Measurements from ENCODE around the gene DUOX1. TPM values are rescaled to one million over a fixed set of nuclear protein-coding genes. Genes with fewer than 3 reads are reported as not detected.
A peak's percentile ranks its signal among the peaks of the same experiment; 100 is the strongest.
"Not testable (repeated sequence)": the region's sequence is repeated elsewhere in the genome, so short reads cannot be mapped to it uniquely, and the experiment has no call there.

The DUOX1 gene
- total RNA-seq, 2 donors from 2014 or later = 0.08 TPM; not detected in 1

- Mint-ChIP-seq H3K36me3 (no peaks in the 10 kb centered on the region), H3K9me3 (no peaks in the 10 kb centered on the region), H3K4me1 (ENCODE audit: low read depth in 2 of 2) (no peaks in the 10 kb centered on the region), H3K27ac (no peak overlapping the region), H3K27me3 (peaks cover 12 to 18% of the 10 kb centered on the region in 2 donors), H3K4me3 (no peak overlapping the region)
- ATAC-seq = peak in 1 of 2 donors; percentile 11
- no peak for DNase-seq (ENCODE audit: low spot score)
These were observed 34.1 kb upstream of the DUOX1 start for GRCh38 chr15:45095661-45096060.

DNA sequence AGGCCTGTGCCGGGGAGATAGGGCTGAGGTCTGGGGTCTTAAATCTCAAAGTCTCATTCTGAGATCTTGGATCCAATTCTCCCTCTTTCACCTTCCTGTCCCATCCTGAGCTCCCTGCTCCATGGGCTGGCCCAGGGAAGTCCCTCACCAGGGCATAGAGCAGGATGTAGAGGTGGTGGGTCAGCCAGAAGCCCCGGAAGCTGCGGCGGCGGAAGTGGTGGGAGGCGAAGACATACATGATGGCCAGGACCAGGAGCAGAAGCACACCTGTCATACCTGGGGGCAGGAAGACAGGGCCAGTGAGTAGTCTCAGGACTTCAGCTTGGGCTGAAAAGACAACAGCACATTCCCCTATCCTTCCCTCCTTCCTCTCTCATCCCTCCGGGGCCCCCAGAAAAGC lies 32.3 kb upstream of the DUOX1 start:
- ATAC-seq (no peak), DNase-seq (ENCODE audit: low spot score) (no peak)
- H3K9me3 Mint-ChIP-seq = no peaks in the 10 kb centered on the region
- no peaks in the 10 kb centered on the region for H3K4me1 Mint-ChIP-seq (ENCODE audit: low read depth in 2 of 2)
- no peaks in the 10 kb centered on the region for H3K36me3 Mint-ChIP-seq
- H3K27me3 Mint-ChIP-seq = peaks cover 6% of the 10 kb centered on the region in 2 donors
- H3K27ac Mint-ChIP-seq = no peak overlapping the region
- H3K4me3 Mint-ChIP-seq = no peak overlapping the region

DNA sequence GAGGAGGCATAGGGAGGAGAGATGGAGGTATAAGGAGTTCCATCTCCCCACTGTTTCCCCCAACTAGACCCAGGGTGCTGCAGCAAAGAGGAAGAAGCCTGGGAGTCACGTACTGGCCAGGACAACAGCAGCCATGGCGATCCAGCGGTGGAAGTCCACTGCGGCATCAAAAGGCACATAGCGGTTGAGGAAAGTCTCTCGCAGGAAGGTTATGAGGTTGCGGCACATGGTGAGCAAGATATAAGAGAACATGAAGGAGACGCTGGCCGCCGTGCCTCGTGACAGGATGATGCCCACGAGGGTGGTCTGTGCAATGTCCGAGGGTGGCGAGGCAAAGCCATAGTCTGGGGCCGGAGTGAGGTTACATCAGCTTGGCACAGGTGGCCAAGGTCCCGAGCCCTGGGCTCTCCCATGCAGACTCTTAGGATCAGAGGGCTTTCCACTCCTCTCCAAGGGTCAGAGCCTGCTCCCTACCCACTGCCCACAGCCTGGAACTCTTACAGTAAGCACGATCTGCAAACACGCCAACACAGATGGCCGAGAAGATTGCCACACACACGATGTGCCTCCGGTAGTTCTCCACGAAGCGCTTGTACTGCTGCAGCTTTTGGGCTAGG lies 30.1 kb upstream of the DUOX1 start:
- no peak for ATAC-seq
- no peaks in the 10 kb centered on the region for H3K9me3 Mint-ChIP-seq
- no peak for DNase-seq (ENCODE audit: low spot score)
- H3K36me3 Mint-ChIP-seq = no peaks in the 10 kb centered on the region
- no peaks in the 10 kb centered on the region for H3K4me1 Mint-ChIP-seq (ENCODE audit: low read depth in 2 of 2)
- peaks cover 5 to 6% of the 10 kb centered on the region in 2 donors for H3K27me3 Mint-ChIP-seq
- H3K4me3 Mint-ChIP-seq = no peak overlapping the region
- H3K27ac Mint-ChIP-seq = no peak overlapping the region

DNA sequence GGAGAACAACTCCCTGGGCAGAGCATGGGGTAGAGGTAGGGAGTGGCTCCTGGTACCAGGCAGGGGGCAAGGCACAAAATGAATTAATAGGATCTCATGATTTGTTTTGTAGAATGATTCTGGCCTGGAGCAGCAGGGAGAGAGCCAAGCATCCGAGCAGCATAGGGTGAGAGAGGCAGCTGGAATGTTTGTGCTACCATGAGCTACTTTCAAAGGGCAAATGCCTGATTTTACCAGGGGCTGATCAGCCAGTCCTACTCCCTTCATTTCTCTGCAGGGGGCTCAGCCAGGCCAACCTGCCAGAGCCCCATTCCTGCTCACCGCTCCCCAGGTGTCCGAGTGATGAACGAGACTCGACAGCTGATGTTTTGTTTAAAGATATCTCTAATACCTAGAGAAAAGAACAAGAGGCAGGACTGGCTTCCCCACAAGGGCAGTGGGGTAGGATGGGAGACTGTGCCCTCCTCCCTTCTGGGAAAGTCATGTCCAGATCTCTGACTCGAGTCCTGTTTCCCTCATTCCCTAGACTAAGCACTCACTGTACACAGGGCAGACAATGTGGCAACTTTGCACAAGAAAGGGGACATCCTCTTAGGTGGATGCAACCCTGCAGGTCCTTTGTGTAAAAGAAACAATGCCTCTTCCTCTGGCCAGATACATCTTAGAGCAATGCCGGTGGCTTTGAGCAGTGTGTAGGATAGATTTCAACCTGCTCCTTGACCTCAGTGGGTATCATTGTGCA lies 28.7 kb upstream of the DUOX1 start:
- Mint-ChIP-seq H3K27ac (no peak overlapping the region), H3K4me1 (ENCODE audit: low read depth in 2 of 2) (no peaks in the 10 kb centered on the region), H3K4me3 (no peak overlapping the region), H3K36me3 (no peaks in the 10 kb centered on the region), H3K9me3 (no peaks in the 10 kb centered on the region), H3K27me3 (peaks cover 5 to 6% of the 10 kb centered on the region in 2 donors)
- ATAC-seq = no peak
- no peak for DNase-seq (ENCODE audit: low spot score)

- Mint-ChIP-seq H3K27me3 (peaks cover 5 to 6% of the 10 kb centered on the region in 2 donors), H3K36me3 (no peaks in the 10 kb centered on the region), H3K9me3 (no peaks in the 10 kb centered on the region), H3K27ac (no peak overlapping the region), H3K4me3 (no peak overlapping the region), H3K4me1 (ENCODE audit: low read depth in 2 of 2) (no peaks in the 10 kb centered on the region)
- ATAC-seq (no peak), DNase-seq (ENCODE audit: low spot score) (no peak)
These were observed 28.0 kb upstream of the DUOX1 start for GRCh38 chr15:45101749-45102148.

DNA sequence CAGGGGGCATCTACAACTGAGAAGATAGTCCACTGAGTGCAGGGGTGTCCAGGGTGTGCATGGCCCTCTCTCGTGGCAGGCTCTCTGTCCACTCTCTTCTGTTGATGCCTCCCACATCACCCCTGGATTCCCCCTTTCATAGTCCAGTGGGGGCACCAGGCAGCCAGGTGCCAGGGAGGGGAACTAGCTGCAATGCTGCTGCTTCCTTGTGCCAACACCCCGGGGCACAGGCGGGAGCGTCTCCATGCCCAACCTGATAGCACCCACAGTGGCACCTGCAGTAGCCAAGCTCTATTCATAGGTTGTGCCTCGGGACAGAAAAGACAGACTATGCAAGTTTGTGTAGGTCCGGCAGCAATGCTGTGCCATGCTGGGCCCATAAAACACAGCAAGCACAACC lies 27.6 kb upstream of the DUOX1 start:
- H3K36me3 Mint-ChIP-seq = no peaks in the 10 kb centered on the region
- peaks cover 5 to 9% of the 10 kb centered on the region in 2 donors for H3K27me3 Mint-ChIP-seq
- H3K9me3 Mint-ChIP-seq = no peaks in the 10 kb centered on the region
- no peak for ATAC-seq
- no peak overlapping the region for H3K4me3 Mint-ChIP-seq
- H3K27ac Mint-ChIP-seq = no peak overlapping the region
- H3K4me1 Mint-ChIP-seq (ENCODE audit: low read depth in 2 of 2) = no peaks in the 10 kb centered on the region
- no peak for DNase-seq (ENCODE audit: low spot score)

DNA sequence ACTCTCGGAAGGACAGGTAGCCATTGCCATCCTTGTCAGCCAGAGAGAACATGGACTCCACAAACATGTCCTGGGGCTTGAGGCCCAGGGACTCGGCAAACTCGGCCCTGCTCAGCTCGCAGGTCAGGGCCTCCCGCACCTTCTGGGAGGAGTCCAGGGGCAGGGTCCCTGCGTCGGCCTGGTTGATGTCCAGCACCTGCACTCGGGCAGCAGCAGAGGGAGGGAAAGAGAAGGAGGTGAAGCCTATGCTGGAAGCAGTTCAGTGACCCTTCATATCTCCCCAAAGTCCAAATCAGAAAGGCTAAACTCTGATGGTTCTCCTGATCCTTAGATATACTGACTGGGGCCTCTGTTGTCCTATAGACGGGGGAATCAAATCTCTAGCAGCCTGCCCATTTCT lies 25.6 kb upstream of the DUOX1 start:
- peaks cover 10 to 16% of the 10 kb centered on the region in 2 donors for H3K27me3 Mint-ChIP-seq
- H3K4me3 Mint-ChIP-seq; H3K9me3 Mint-ChIP-seq; H3K36me3 Mint-ChIP-seq; ATAC-seq; H3K4me1 Mint-ChIP-seq (ENCODE audit: low read depth in 2 of 2); H3K27ac Mint-ChIP-seq; DNase-seq (ENCODE audit: low spot score): not testable (repeated sequence)

- Mint-ChIP-seq H3K36me3 (no peaks in the 10 kb centered on the region), H3K4me3 (no peak overlapping the region)
- no peak for ATAC-seq
These were observed 24.2 kb upstream of the DUOX1 start for GRCh38 chr15:45105586-45105985.

DNA sequence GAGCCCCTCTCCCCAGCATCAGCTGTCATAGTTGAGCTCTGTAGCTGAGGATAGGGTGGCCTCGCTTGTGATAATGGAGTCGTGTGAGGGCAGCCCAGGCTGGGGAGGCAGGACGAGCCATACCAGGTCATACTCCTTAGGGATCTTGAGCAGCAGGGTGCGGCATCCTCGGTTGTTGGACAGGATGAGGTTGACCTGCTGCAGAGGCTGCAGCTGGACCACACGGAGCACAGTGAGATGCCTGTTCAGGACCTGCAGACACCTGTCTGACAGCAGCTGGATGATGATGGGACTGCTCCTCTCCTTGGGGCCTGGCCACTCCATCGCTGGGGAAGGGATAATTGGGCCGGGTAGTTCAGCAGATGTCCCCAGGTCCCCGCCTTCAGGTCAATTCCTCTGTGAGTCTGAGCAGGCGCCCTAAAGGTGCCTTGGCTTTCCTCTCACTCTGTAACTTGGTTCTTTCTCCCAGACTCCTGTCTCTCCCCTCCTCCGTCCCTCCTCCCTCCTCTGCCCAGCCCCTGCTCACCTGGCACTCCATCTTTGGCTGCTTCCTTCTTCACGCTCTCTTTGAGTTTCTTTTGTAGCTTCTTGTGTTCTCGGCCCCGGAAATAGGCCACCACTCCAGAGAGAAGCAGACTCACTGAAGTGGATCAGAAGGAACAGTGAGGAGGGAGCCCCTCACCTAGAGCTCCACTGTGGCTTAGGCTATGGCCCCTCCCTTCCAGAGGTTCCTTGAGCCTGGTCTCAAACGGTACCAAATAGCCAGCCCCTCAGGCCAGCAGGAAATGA lies 23.6 kb upstream of the DUOX1 start:
- DNase-seq (ENCODE audit: low spot score) (no peak), ATAC-seq (no peak)
- Mint-ChIP-seq H3K27ac (no peak overlapping the region), H3K27me3 (peaks cover 21 to 26% of the 10 kb centered on the region in 2 donors), H3K4me3 (no peak overlapping the region), H3K36me3 (no peaks in the 10 kb centered on the region), H3K4me1 (ENCODE audit: low read depth in 2 of 2) (no peaks in the 10 kb centered on the region), H3K9me3 (no peaks in the 10 kb centered on the region)

More at GRCh38 chr15:45105586-45105985, 24.2 kb upstream of the DUOX1 start:
- no peaks in the 10 kb centered on the region for H3K9me3 Mint-ChIP-seq
- no peak overlapping the region for H3K27ac Mint-ChIP-seq
- DNase-seq (ENCODE audit: low spot score) = no peak
- H3K27me3 Mint-ChIP-seq = peaks cover 21 to 25% of the 10 kb centered on the region in 2 donors
- H3K4me1 Mint-ChIP-seq (ENCODE audit: low read depth in 2 of 2) = no peaks in the 10 kb centered on the region

DNA sequence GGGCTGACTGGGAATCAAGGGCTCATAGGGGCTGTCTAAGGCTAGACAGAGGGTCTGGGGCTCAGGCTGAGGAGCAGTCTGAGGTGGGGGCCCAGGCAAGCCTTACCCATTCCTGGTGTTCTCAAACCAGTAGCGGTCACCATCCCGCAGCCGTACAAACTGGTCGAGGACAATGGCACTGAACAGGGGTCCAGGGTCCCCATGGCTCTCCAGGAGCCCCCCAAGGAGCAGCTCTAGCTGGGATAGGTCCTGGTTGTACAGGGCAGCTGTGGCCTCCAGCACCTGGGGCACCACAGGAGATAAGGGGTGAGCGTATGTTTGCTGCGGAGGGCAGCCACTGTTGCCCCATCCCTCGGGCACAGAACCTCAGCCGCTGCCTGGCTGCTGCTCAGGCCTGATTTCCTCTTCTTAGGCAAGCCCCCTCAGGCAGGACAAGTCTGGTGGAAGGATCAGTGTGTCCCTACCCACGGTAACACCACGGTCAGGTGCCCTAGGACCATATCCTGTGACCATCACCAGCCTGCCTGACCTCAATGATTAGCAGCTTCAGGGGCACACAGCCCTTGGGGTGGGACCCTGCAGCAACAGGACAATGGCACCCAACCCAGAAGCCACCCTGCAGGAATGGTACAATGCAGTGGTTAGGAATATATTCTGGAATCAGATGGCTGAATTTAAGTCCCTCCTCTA lies 21.7 kb upstream of the DUOX1 start:
- H3K27ac Mint-ChIP-seq = no peak overlapping the region
- no peak overlapping the region for H3K4me3 Mint-ChIP-seq
- peaks cover 0 to 2% of the 10 kb centered on the region in 2 donors for H3K4me1 Mint-ChIP-seq (ENCODE audit: low read depth in 2 of 2)
- no peaks in the 10 kb centered on the region for H3K9me3 Mint-ChIP-seq
- DNase-seq (ENCODE audit: low spot score) (no peak), ATAC-seq (peak in 1 of 2 donors; percentile 2)
- H3K36me3 Mint-ChIP-seq = no peaks in the 10 kb centered on the region
- peaks cover 28 to 34% of the 10 kb centered on the region in 2 donors for H3K27me3 Mint-ChIP-seq

DNA sequence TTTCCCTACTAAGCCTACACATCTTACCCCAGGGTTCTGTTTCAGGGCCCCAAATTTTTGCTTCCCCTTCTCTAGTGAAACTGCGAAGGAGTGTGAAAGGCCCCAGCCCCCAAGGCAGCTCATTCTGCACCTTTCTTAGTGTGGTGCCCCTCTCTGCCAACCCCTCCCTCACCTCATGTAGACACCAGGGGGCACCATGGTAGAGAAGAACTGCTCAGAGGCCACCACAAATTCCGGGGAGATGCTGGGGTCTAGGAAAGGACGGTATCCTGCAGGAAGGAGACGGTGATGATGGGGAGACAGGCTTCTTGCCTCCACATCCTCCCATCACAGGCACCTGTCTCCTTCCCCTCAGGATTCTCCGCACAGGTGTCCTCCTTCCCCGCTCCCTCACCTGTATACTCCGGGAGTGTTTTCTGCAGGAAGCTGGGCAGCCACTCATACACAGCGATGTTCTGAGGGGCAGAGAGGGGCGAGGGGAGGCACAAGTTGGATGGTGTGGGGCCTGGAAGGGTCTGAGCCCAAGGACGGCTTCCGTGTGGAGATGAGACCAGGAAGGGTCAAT lies 19.5 kb upstream of the DUOX1 start:
- Mint-ChIP-seq H3K4me3 (no peak overlapping the region), H3K9me3 (no peaks in the 10 kb centered on the region), H3K36me3 (peaks cover 5% of the 10 kb centered on the region), H3K27ac (no peak overlapping the region), H3K4me1 (ENCODE audit: low read depth in 2 of 2) (peaks cover 2 to 6% of the 10 kb centered on the region in 2 donors), H3K27me3 (peaks cover 44 to 46% of the 10 kb centered on the region in 2 donors)
- DNase-seq (ENCODE audit: low spot score) (no peak), ATAC-seq (no peak)

DNA sequence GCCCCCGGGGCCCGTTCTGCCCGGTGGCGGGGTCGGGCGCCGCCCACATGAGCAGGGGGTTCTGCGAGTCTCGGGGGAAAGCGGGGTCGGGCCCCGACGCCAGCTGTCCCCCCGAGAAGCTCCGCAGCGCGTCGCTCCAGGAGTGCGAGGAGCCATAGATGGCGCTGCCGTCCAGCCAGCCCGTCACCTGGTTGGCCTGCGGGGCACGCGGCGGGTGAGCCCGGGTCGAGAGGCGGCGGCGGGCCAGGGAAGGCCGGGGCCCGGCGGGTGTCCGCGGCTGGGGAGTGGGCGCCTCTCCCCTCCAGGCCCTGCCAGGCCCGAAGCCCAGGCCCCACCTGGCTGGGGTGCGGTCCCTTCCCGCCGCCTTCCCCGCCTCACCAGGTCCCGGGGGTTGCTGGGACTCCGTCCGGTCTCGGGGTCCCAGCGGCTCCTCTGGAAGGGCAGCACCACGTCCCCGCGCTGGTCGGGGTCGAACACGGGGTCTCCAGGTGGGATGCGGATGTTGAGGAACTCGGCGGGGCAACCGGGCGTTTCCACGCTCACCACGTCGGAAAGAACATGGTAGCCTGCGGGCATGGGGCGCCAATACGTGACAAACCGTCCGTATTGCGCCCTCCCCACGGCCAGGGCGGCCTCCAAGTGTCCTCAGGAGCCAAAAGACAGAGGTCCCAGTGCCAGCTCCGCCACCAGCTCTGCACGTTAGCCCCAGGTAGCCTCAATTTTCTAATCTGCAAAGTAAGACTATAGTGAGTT lies 18.2 kb upstream of the DUOX1 start:
- no peaks in the 10 kb centered on the region for H3K9me3 Mint-ChIP-seq
- no peak overlapping the region for H3K27ac Mint-ChIP-seq
- H3K27me3 Mint-ChIP-seq = peaks cover 52 to 53% of the 10 kb centered on the region in 2 donors
- H3K4me1 Mint-ChIP-seq (ENCODE audit: low read depth in 2 of 2) = peaks cover 5 to 6% of the 10 kb centered on the region in 2 donors
- DNase-seq (ENCODE audit: low spot score) (no peak), ATAC-seq (no peak)
- peaks cover 5% of the 10 kb centered on the region for H3K36me3 Mint-ChIP-seq
- peak overlapping the region; percentile 33 for H3K4me3 Mint-ChIP-seq

- H3K27ac Mint-ChIP-seq = no peak overlapping the region
- DNase-seq (ENCODE audit: low spot score) (no peak), ATAC-seq (no peak)
- peaks cover 5% of the 10 kb centered on the region for H3K36me3 Mint-ChIP-seq
- peaks cover 52 to 56% of the 10 kb centered on the region in 2 donors for H3K27me3 Mint-ChIP-seq
- no peaks in the 10 kb centered on the region for H3K9me3 Mint-ChIP-seq
- H3K4me1 Mint-ChIP-seq (ENCODE audit: low read depth in 2 of 2) = peaks cover 6 to 7% of the 10 kb centered on the region in 2 donors
- peak overlapping the region; percentile 33 for H3K4me3 Mint-ChIP-seq
These were observed 17.6 kb upstream of the DUOX1 start for GRCh38 chr15:45112143-45112590.

All from natural killer cell treated with Interleukin-12 subunit alpha and Interleukin-12 subunit beta and Interleukin-15 and Interleukin-18, amount 100 ng/mL, for 72 hours (primary cell).